Activated CD4-positive, alpha-beta T cell treated with anti-CD3 and anti-CD28 coated beads, Interleukin-2, Interleukin-6, amounts not matched to agents 100 ng/mL and 50 ng/mL, durations not matched to agents 16 hours and 8 hours (primary cell): ENCODE results near the gene CNTN2.

ENCODE experiments used
- DNase-seq: peaks from one replicate; pipeline ENCODE4 v3.0.0-alpha.2; 2020

The CNTN2 gene

DNA sequence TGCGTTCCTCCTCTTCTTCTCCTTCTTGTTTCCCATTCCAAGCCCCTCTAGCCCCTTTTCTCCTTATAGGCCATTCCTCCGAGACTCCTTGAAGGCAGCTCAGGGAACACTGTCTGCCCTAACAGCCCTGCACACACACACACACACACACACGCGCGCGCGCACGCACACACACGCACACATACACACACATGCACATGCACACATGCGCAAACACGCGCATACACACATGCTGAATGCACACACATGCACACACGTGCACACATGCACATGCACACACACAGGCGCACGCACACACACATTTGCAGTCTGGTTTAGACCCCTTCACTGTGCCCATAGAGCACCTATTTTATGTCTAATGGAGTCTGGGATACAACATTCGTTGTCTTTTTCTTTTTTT is 17.8 kb upstream of the CNTN2 start:
- DNase-seq = no peak

- no peak for DNase-seq
Measured at GRCh38 chr1:205026181-205026580, 16.8 kb upstream of the CNTN2 start.

DNA sequence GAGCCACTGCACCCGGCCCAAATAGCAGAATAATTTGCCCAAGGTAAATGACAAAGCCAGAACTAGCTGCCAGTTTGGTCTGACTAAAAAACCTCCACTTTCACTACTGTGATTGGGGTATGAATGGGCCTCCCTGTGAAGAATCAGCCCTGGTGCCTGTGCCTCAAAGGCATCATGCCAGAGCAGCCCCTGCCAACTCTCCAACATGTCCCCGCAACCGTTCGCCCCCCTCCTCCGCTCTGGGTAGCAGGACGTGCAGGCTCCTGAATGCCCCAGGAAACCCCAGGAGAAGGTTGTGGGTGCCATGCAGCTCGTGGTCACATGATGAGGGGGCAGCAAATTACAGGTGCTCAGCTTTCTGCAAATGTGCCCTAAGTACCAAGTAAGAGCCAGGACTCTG is 14.6 kb upstream of the CNTN2 start:
- no peak for DNase-seq

DNA sequence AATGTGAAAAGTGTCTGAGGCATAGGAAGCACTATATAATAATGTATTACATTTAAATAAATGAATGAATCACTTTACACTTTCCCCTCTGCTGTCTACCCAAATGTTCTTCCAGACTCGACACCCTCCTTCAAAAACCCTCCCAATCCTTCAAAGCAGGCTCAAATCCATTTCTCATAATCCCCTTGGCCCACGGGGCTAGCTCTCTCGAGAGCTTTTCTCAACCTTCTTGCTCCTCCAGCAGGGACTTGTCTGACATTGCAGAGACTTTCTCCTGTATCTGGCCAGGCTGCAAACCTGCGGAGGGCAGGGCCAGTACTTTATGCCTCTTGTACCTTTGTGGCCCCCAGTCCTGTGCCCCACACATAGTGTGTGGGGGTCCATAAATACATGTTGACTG is 14.1 kb upstream of the CNTN2 start:
- DNase-seq = no peak

DNA sequence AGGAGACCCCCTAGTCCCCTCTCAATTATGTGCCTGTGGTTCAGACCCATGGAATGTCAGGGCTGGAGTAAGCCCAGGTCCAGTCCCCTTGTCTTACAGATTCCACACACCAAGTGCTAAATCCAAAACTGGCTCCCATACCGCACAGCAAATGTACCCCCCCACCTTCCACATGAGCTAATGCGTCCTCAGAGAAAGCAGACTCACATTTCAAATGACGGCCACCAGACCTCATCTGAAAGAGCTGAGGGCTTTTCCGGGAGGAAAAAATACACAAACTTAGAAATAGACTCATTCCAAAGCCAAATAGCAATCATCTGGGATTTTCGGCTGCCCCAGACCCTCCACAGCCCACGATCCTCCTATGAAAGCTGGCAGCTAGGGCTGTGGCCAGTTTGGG is 12.8 kb upstream of the CNTN2 start:
- DNase-seq = no peak

DNA sequence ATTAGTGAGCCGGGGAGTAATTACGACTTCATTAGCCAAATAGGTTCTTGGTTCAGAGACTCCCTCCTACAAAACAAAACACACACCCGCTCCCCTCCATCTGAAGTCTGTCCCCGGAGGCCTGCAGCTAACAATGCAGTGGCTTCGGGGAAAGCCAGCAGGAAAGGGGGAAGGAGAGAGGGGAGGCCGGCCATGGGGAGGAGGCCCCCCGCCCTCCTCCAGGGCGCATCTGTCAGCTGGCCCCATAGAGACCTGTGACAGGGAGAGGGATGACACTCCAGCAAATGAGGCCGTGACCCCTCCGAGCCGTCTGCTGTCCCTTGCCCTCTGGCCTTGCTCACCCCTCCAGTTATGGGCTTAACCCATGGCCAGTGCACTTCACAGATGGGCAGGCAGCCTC is 12.1 kb upstream of the CNTN2 start:
- DNase-seq = no peak

DNA sequence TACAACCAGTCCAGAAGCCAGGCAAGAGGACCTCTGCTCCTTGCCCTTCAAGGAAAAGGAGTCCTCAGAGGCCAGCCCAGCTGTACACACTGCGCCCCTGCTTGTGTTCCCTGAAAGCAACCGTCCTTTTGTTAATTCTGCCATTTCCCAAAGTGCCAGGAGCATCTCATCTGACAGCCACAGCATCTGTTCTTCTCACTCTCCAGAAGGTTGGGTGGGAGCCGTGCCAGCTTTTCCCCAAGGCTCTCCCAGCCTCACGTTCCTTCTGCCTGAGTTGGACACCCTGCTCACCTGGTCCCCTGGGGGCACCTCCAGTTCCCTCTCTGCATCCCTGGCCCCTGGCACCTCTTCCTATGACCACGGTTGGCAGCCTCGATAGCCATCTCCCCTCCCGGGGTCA is 10.5 kb upstream of the CNTN2 start:
- DNase-seq = no peak

DNA sequence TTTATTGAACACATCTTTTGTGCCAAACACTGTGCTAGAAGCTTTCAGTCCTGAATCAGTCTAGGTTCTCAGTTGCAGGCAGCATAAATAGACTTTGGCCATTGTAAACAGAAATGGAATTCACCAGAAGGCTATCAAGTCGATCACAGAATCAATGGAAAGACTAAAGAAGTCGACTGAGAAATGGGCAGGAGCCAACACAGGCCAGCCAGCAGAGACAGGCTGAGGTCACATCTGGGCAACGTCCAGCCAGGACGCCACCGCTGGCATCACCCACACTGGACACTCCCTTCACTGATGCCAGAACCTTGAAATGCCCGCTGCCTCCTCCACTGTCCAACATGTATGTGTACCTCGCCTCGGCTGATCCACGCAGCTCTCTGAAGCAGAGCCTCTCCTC is 5.5 kb upstream of the CNTN2 start:
- DNase-seq = no peak

- DNase-seq = no peak
Measured at GRCh38 chr1:205038132-205038786, 4.8 kb upstream of the CNTN2 start.

- DNase-seq = no peak
Measured at GRCh38 chr1:205041001-205041715, 1.9 kb upstream of the CNTN2 start.

DNA sequence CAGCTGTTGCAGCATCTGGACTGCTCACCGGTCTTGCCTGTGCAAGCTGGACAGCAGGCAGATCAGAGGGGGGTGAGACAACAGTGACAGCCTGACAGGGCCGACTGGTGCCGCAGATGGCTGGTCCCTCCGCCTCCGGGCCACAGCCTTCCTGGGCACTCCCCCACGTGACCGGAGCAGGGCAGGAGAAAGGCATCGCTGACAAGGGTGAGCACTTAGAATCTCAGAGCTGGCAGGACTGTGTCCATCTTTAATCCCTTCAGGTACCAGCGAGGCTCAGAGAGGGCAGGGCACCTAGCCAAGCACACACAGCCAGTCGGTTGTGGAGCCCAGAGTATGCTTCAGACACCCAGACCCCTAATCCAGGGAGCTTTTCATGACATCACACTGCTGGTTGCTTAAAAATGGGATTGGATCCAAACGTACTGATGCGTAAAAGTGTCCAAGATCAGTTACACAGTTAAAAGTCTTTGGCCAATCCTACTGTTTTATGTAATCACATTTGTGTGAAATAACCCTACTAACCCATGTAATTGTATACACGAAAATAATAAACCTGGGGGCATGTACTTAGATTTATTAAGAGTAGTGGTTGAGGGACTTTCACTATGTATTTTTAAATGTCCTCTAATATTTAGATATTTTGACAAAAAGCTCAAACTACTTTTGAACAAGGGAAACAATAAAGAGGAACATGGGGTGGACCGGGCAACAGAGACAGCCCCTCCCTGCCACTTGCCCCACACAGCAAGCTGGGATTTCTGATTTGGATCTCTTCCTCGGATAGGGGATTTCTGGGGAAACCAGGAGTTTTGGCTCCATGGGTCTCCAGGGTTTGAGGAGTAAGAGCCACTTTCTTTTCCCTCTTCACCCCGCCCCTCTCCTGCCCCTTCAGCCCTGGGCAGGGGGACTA is 758 bp upstream of the CNTN2 start:
- DNase-seq = no peak

- no peak for DNase-seq
Measured at GRCh38 chr1:205043866-205044265, 854 bp downstream of the CNTN2 start.

GRCh38 chr1:205044741-205045140 is 1.7 kb downstream of the CNTN2 start:
- no peak for DNase-seq

DNA sequence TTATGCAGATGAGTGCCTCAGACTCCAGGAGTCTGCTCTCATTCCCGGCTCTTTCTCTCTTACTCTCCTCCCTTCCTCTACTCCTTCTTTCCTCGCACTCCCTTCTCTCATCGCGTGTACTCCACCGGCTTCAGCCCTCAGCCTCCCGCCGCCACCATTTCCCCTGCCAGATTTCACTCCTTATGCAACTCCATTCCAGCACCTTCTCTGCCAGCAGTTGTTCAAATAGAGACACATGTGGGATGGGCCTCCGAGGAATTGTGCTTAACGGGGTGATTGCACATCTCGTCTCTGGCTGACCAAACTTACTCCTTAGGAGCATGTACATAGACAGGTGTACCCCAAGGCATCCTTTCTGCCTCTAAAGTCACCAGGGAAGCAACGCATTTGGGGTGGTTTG is 2.1 kb downstream of the CNTN2 start:
- DNase-seq = no peak

- no peak for DNase-seq
Measured at GRCh38 chr1:205046870-205047269, 3.9 kb downstream of the CNTN2 start.

DNA sequence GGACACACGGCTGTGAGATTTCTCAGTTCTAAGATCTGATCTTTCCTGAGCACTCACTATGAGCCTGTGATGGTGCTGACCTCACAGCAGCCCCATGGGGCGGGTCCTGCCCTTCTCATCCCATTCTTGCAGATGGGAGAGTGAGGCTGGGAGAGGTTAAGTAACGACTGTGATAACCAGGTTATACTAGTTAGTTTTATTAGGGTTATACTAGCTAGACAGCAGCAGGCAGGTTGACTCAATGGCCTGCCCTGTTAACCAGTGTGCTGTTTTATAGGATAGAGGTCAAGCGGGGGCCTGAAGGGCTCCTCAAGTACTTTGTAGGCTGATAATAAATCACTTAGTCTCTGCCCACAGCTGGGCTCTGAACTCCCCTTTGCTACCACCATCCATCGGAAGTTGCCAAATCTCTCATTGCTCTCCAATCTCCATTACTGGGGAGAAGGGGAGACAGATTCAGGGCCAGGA is 4.8 kb downstream of the CNTN2 start:
- DNase-seq = no peak

- no peak for DNase-seq
Measured at GRCh38 chr1:205048382-205048781, 5.4 kb downstream of the CNTN2 start.

- DNase-seq = no peak
Measured at GRCh38 chr1:205049479-205049878, 6.5 kb downstream of the CNTN2 start.

DNA sequence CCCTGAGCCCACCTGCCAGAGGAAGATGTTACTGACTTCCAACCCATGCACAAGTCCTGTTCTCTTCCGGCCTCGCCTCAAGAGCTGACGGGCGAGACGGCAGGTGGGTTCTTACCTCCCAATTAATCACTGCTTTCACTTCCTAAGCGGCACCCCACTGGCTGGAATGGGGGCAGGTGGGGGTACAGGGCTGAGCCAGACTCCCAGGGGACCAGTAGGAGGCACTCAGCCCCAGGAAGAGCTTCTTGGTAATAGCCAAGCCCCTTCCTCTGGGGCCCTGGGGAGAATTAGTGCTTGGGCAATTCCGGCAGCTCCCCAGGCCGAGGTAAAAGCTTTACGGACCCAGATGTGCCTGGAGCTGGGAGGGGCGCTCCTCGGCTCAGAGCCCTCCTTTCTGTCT is 9.7 kb downstream of the CNTN2 start:
- DNase-seq = no peak

DNA sequence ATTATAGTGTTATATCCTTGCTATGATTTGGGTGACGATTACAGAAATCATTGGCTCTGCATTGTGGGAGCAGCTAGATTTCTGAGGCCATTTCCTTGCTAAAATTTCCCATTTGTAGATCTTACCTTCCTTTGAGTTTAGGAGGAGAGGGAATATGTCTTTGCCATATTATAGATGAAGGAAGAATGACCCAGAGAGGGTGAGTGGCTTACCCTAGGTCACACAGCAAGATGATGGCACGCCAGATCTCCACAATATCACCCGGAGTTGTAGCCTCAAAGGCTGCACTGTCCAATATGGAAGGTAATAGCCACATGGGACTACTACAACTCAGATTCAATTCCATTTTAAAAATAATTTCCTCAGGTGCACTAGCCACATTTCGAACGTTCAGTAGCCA is 10.3 kb downstream of the CNTN2 start:
- DNase-seq = no peak

GRCh38 chr1:205054013-205054412 is 11.0 kb downstream of the CNTN2 start:
- no peak for DNase-seq

DNA sequence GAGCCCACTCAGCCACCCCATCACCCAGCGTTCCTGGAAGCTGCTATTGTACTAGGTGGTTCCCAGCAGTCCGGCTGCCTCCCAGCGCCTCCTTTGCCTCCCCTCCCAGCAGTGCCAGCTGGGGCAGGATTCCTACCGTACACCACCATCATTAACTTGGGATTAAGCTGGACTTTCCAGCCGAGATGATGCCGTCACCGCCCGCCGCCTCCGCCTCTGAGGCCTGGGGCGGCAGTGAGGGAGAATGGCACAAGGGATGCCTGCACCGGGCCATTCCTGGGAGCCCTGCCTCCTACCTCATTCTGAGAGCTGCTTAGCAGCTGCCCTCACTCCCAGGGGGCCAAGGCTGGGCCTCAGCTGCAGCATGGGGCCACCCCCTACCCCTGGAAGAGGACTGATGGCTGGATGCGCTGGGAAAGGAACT is 13.2 kb downstream of the CNTN2 start:
- no peak for DNase-seq

GRCh38 chr1:205056956-205057568 is 14.1 kb downstream of the CNTN2 start:
- no peak for DNase-seq
